ENCODE measurements around the gene ALDOA.
A peak's percentile ranks its signal among the peaks of the same experiment; 100 is the strongest.

Gene ALDOA

DNA sequence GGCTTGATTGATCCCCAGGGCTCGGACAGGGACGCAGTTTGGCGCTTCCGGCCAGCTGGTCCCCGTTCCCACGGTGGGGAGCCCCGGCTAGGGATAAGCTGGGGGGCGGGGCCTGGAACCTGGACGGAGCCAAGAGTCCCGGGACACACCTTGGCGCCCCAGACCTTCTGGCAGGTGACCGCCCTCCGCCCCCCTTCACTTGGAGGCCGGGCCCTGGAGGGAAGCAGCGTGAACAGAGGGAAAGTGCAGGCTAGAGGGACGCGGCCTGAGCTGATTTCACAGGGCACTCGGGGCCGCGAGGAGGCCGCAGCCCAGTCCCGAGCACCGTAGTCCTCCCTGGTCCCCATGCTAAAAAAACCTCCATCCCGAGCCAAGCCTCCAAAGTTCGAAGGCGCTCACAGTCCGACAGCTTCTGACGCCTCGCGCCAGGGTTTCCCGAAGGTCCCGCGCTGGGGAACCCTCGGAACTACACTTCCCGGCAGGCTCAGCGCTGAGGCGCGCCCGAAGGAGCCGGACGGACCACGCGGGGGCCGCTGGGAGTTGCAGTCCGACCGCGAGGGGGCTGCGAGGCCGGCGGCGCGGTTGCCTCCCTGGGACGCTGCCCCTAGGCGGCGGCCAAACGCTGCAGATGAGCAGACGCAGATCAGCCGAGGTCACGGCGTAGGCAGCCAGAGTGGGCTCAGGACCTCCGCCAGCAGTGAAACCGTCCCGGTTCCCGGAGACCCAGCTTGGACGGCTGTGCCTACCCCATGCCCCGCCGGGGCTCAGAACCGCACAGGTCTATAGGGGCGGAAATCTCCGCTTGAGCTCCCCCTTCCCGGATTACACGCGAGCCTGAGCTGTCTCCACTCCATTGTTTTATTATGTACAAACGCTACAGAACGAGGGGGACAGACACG is 26.2 kb downstream of the ALDOA start, which contains the start of gene TBX6:
TSS of gene TBX6 (minus strand) at position 451 of the 899 bp plus-strand sequence. CDS start 731 bp downstream, outside the sequence.
- Histone ChIP-seq H3K27ac (ENCODE audit: low read depth, low read length) (no peak within 1 kb of the TSS), H3K4me1 (ENCODE audit: control insufficient read depth, insufficient read depth, low read length, unreplicated experiment) (peaks cover 25% of the 10 kb centered on the region), H3K4me3 (ENCODE audit: low read depth, low read length) (peak within 1 kb of the TSS; percentile 73), H3K36me3 (ENCODE audit: insufficient read depth, low read length) (peaks cover 7% of the 10 kb centered on the region; the same call in 1 of the 2 replicates), H3K27me3 (ENCODE audit: insufficient read depth, low read length) (no peaks in the 10 kb centered on the region), H2AFZ (ENCODE audit: low read length, unreplicated experiment) (peak within 1 kb of the TSS; percentile 86), H3K79me2 (ENCODE audit: control insufficient read depth, insufficient read depth, low read length, unreplicated experiment) (peaks cover 3% of the 10 kb centered on the region)

DNA sequence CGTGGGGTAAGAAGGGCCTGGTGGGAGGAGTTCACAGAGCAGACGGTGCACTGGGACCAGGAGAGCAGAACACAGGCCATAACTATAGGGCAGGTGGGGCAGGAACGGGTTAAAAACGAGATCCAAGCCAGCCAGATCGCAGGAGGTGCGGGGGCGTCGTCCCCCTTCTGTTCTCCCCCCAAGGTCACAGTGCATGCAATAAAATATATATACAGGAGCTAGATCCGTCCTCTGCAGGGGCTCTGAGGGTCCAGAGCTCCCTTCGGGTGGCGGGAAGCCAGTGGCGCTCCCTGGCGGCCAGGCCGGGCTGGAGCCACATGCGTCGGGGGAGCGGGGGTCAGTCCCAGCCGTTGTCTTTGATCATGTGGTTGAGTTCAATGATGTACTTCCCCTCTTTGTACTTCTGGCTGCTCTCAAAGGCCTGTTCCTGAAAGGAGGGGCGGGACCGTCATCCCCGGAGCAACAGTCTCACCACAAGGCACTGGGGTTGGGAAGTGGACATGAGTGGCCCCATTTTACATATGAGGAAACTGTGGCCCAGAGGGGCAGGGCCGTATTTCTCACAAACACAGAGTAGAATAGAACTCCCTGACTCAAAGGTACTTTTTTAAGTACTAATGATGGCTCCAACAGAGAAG is 26.9 kb downstream of the ALDOA start:
- no peak overlapping the region for H3K27ac ChIP-seq (ENCODE audit: low read depth, low read length)
- H3K79me2 ChIP-seq (ENCODE audit: control insufficient read depth, insufficient read depth, low read length, unreplicated experiment) = peaks cover 3% of the 10 kb centered on the region
- H3K4me3 ChIP-seq (ENCODE audit: low read depth, low read length) = peak overlapping the region; percentile 73
- peaks cover 6% of the 10 kb centered on the region; the same call in 1 of the 2 replicates for H3K36me3 ChIP-seq (ENCODE audit: insufficient read depth, low read length)
- H3K4me1 ChIP-seq (ENCODE audit: control insufficient read depth, insufficient read depth, low read length, unreplicated experiment) = peaks cover 25% of the 10 kb centered on the region
- peak overlapping the region; percentile 86 for H2AFZ ChIP-seq (ENCODE audit: low read length, unreplicated experiment)
- H3K27me3 ChIP-seq (ENCODE audit: insufficient read depth, low read length) = no peaks in the 10 kb centered on the region

DNA sequence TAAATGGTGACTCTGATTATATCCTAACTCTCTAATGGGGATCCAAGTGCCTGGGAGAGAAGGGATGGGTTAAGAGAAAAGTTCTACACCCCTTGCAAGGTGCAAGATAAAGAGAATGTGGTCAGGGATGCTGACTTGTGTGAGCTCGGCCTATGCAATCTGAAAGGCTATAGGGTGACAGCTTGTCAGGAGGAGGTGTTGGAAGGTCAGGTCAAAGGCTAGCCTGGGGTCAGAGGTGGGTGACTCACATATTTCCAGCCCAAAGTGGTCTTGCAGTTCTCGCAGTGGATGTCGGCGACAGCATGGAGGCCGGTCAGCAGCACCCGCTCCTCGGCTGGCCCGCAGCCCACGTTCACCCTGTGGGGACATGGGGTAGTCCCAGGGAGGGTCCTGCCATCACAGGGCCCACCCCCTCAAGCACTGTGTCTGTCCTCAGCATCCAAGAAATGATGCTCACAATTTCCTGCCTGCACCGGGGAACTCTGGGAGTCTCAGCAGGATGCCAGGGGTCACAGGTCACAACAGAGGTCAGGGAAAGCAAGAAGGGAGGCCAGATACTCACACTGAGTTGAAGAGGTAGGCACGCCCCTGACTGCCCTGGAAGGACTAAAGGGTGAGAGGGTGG is 29.1 kb downstream of the ALDOA start:
- Histone ChIP-seq H3K4me1 (ENCODE audit: control insufficient read depth, insufficient read depth, low read length, unreplicated experiment) (peaks cover 23% of the 10 kb centered on the region), H2AFZ (ENCODE audit: low read length, unreplicated experiment) (no peak overlapping the region), H3K79me2 (ENCODE audit: control insufficient read depth, insufficient read depth, low read length, unreplicated experiment) (peaks cover 3% of the 10 kb centered on the region), H3K4me3 (ENCODE audit: low read depth, low read length) (no peak overlapping the region; the same call in 1 of the 2 replicates), H3K27ac (ENCODE audit: low read depth, low read length) (no peak overlapping the region), H3K36me3 (ENCODE audit: insufficient read depth, low read length) (peaks cover 10% of the 10 kb centered on the region; the same call in 1 of the 2 replicates), H3K27me3 (ENCODE audit: insufficient read depth, low read length) (no peaks in the 10 kb centered on the region)

DNA sequence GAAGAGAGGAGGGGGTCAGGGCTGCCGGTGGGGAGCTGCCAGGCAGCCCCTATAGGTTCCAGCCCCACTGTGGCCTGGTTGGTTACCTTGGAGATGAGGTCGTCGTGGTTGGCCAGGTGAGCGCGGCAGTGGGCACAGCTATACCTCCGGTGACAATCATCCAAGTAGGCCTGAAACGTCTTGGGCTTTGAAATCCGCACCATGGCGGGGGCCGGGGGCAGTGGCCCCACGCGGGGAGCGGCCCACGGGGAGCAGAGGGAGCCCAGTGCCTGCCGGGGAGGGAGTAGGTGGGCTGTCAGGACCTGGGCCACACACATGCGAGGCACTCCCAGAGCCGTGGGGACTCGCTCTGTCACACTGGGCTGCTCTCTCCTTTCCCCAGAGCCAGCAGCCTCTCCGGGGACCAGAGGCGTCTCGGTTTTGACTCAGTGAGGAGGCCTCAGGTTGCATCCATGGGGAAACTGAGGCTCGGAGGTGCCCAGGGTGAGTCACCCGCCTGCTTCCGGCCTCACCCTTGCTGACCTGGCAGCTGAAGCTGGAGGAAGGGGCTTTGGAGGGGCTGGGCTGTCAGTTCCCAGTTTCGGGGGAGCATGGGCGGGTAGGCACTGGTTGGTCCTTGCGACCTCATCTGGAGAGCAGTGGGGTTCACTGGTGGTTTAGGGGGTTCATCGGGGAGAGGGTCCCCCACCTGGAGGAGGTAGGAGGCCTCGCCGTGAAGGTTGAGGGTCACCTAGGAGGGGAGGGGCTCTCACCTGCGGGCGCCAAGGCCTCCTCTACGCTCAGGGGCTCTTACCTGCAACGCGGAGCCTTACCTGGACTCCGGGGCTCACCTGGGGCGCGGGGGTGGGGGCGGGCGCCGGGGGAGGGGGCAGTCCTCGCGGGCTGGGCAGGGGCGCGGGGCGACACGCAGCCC is 29.9 kb downstream of the ALDOA start:
- peak overlapping the region; percentile 79 for H3K4me3 ChIP-seq (ENCODE audit: low read depth, low read length)
- peaks cover 15% of the 10 kb centered on the region for H3K4me1 ChIP-seq (ENCODE audit: control insufficient read depth, insufficient read depth, low read length, unreplicated experiment)
- no peak overlapping the region for H3K27ac ChIP-seq (ENCODE audit: low read depth, low read length)
- peaks cover 3% of the 10 kb centered on the region for H3K79me2 ChIP-seq (ENCODE audit: control insufficient read depth, insufficient read depth, low read length, unreplicated experiment)
- H3K36me3 ChIP-seq (ENCODE audit: insufficient read depth, low read length) = peaks cover 10% of the 10 kb centered on the region; the same call in 1 of the 2 replicates
- H2AFZ ChIP-seq (ENCODE audit: low read length, unreplicated experiment) = no peak overlapping the region
- H3K27me3 ChIP-seq (ENCODE audit: insufficient read depth, low read length) = no peaks in the 10 kb centered on the region

DNA sequence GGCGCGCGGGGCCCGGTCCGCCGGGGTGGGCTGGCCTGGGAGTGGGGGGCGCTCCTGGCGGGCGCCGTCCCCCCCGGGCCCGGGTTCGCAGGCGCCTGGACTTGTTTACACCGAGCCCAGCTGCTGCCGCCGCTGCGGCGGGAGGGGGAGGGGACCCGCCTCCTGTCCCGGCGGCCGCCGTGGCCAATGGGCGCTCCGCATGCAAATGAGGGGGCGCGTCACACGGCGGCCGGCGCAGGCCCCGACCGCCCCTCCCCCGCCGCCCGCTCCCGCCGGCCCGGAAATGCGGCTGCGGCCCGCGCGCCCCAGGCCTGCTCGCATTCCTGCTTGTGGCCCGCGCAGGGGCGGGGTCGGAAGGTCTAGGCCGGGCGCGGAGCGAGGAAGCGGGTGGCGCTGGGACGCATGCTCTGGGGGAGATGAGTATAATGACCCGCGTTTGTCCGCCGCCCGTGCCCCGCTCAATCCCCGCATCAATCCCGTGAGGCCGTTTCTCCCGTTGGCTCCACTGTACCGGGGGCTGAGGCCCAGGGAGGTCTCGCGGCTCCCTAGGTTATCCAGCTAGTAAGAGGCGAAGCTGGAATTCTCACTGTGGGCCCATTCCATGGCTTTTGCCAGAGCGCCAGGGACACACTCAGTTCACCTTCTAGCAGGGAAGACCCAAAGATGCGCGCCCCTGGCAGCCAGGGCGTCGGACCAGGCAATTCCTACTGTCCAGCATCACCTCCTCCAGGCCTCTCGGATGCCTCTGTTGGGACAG is 30.7 kb downstream of the ALDOA start, which contains the start of gene YPEL3:
TSS of gene YPEL3 (minus strand) at position 109 of the 757 bp plus-strand sequence. CDS start 731 bp downstream, outside the sequence.
- peaks cover 3% of the 10 kb centered on the region for H3K79me2 ChIP-seq (ENCODE audit: control insufficient read depth, insufficient read depth, low read length, unreplicated experiment)
- peak within 1 kb of the TSS; percentile 79 for H3K4me3 ChIP-seq (ENCODE audit: low read depth, low read length)
- no peaks in the 10 kb centered on the region for H3K27me3 ChIP-seq (ENCODE audit: insufficient read depth, low read length)
- H3K27ac ChIP-seq (ENCODE audit: low read depth, low read length) = peak within 1 kb of the TSS; percentile 52
- H2AFZ ChIP-seq (ENCODE audit: low read length, unreplicated experiment) = peak within 1 kb of the TSS; percentile 92
- peaks cover 13% of the 10 kb centered on the region for H3K4me1 ChIP-seq (ENCODE audit: control insufficient read depth, insufficient read depth, low read length, unreplicated experiment)
- H3K36me3 ChIP-seq (ENCODE audit: insufficient read depth, low read length) = peaks cover 10% of the 10 kb centered on the region; the same call in 1 of the 2 replicates

DNA sequence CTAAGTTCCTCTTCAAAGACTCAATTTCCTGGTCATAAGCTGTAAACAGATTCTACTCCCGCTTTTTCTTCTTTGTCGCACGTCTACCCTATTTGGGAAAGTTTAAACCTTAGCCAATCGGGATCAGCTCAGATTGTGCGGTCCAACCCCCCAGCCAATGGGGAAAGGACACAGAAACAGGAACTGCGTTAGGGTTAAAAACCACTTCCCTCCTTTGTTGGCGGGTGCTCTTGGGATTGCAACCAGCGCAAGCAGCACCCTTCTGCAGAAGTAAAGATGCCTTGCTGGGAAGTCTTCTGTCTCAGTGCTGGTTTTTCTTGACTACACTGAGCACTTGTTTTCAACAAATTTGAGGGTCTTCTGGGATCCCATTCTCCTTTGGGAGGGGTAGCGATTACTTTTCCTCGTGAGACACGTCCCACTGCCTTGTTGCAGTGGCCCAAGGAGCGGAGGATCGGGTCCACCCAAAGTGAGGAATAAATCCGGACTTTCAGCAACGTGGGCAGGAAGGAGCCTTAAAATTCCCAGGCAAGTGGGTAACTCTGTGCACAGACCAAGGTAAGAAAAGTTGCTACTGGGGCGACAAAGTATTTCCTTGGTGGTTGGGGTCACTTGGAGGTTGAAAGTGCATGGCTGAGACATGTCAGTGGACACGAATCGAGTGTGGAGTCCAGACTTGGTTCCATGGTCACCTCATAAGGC is 31.5 kb downstream of the ALDOA start:
- Histone ChIP-seq H3K79me2 (ENCODE audit: control insufficient read depth, insufficient read depth, low read length, unreplicated experiment) (peaks cover 3% of the 10 kb centered on the region), H3K27ac (ENCODE audit: low read depth, low read length) (0 out of 2 replicates have a peak overlapping the region, but pooled peaks have one; percentile 52), H3K4me3 (ENCODE audit: low read depth, low read length) (peak overlapping the region; percentile 79), H3K36me3 (ENCODE audit: insufficient read depth, low read length) (peaks cover 10% of the 10 kb centered on the region; the same call in 1 of the 2 replicates), H2AFZ (ENCODE audit: low read length, unreplicated experiment) (peak overlapping the region; percentile 92), H3K4me1 (ENCODE audit: control insufficient read depth, insufficient read depth, low read length, unreplicated experiment) (peaks cover 13% of the 10 kb centered on the region), H3K27me3 (ENCODE audit: insufficient read depth, low read length) (no peaks in the 10 kb centered on the region)

DNA sequence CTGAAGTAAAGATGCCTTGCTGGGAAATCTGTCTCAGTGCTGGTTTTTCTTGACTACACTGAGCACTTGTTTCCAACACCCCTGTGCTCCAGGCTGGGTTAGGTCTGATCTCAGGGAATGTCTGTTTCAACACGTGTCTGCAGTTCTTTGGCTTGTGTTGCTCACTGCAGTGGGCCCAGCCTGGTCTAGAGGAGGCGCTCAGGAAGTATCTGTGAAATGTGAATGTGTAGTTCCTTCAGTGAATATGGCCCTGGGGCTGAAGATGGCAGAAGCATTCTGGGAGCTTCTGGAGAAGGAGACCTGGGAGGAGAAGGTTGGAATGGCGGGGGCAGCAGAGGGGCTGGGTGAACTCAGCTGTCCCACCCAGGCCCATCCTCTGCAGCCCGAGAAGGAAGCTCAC is 38.5 kb downstream of the ALDOA start:
- Histone ChIP-seq H3K79me2 (ENCODE audit: control insufficient read depth, insufficient read depth, low read length, unreplicated experiment) (no peaks in the 10 kb centered on the region), H3K4me1 (ENCODE audit: control insufficient read depth, insufficient read depth, low read length, unreplicated experiment) (no peaks in the 10 kb centered on the region), H2AFZ (ENCODE audit: low read length, unreplicated experiment) (no peak overlapping the region), H3K4me3 (ENCODE audit: low read depth, low read length) (no peak overlapping the region), H3K27me3 (ENCODE audit: insufficient read depth, low read length) (no peaks in the 10 kb centered on the region), H3K27ac (ENCODE audit: low read depth, low read length) (no peak overlapping the region), H3K36me3 (ENCODE audit: insufficient read depth, low read length) (peaks cover 18% of the 10 kb centered on the region; the same call in 1 of the 2 replicates)

DNA sequence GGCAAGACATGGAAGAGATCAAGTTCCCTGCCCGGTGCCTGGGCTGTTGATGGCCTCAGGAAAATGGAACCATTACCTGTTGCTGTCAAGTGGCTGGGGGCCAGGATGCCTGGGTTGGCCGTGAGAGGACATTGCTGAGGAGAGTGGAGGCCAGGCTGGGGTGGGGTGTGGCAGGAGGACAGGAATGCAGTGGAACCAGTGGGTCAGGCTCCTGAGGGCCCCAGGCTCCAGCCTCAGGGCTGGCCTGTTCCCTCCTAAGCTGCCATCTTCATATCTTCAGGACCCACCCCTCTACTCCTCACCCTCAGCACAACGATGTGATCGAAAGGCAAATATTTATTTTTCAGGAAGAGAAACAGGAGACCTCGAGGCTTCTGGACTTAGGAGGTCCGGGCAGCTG is 38.9 kb downstream of the ALDOA start:
- no peak overlapping the region for H3K27ac ChIP-seq (ENCODE audit: low read depth, low read length)
- H3K36me3 ChIP-seq (ENCODE audit: insufficient read depth, low read length) = peaks cover 18% of the 10 kb centered on the region; the same call in 1 of the 2 replicates
- no peak overlapping the region for H2AFZ ChIP-seq (ENCODE audit: low read length, unreplicated experiment)
- H3K4me3 ChIP-seq (ENCODE audit: low read depth, low read length) = no peak overlapping the region
- no peaks in the 10 kb centered on the region for H3K4me1 ChIP-seq (ENCODE audit: control insufficient read depth, insufficient read depth, low read length, unreplicated experiment)
- H3K27me3 ChIP-seq (ENCODE audit: insufficient read depth, low read length) = no peaks in the 10 kb centered on the region
- H3K79me2 ChIP-seq (ENCODE audit: control insufficient read depth, insufficient read depth, low read length, unreplicated experiment) = no peaks in the 10 kb centered on the region

Data from ACC112 (cell line).